Upper lobe of left lung (tissue), 6 donors: ENCODE data around the gene ZNF205. TPM values are rescaled to one million over a fixed set of nuclear protein-coding genes. Genes with fewer than 3 reads are reported as not detected.

Experiments used
- ATAC-seq, 2 donors: fragments of 200-7000 bp; cut with Tn5 transposase; one replicate each; pipeline ENCODE4 v1.9.1; 2022; ENCODE audit warnings: mild to moderate bottlenecking in 2 of 2, moderate library complexity in 2 of 2; ENCODE audit not compliant: low FRiP score in 2 of 2
- DNase-seq, 2 donors: peaks; one replicate each; pipeline ENCODE4 v3.0.0-alpha.2; 2019 to 2020
- H3K27ac ChIP-seq, 4 donors: fragments of 200-600 bp; sonication (generic); one replicate each; pipeline ENCODE4 v1.5.1; 2016 to 2019
- H3K27me3 ChIP-seq, 4 donors: fragments of 200-600 bp; sonication (generic); one replicate each; pipeline ENCODE4 v1.5.1; 2017 to 2019
- H3K36me3 ChIP-seq, 4 donors: fragments of 200-600 bp; sonication (generic); one replicate each; pipeline ENCODE4 v1.5.1; 2016 to 2019
- H3K4me1 ChIP-seq, 4 donors: fragments of 200-600 bp; sonication (generic); one replicate each; pipeline ENCODE4 v1.5.1; 2018 to 2019
- H3K4me3 ChIP-seq, 4 donors: fragments of 200-600 bp; sonication (generic); one replicate each; pipeline ENCODE4 v1.5.1; 2017 to 2019; ENCODE audit warnings: mild to moderate bottlenecking in 2 of 4, moderate library complexity in 1 of 4
- H3K9me3 ChIP-seq, 4 donors: fragments of 200-600 bp; sonication (generic); one replicate each; pipeline ENCODE4 v1.5.1; 2018 to 2019
- EP300 ChIP-seq, 4 donors: sonication (generic); formaldehyde crosslinking; IDR thresholded peaks; one replicate each; pipeline ENCODE4 v1.5.1; 2017; ENCODE audit warnings: antibody characterized with exemption in 4 of 4, control low read depth in 2 of 4
- POLR2A ChIP-seq, 4 donors: fragments of 450-650 bp; IDR thresholded peaks; one replicate each; pipeline ENCODE4 v1.5.1; 2016 to 2017; ENCODE audit warnings: antibody characterized with exemption in 4 of 4, mild to moderate bottlenecking in 2 of 4
- POLR2AphosphoS5 ChIP-seq, 2 donors: sonication (generic); formaldehyde crosslinking; IDR thresholded peaks; one replicate each; pipeline ENCODE4 v1.5.1; 2017; ENCODE audit warnings: antibody characterized with exemption in 2 of 2
- WGBS, 2 donors: methylation state at CpG; one replicate each; pipeline ENCODE4 v1.1.5; 2017 to 2018; 5-methylcytosine and 5-hydroxymethylcytosine counted together
- total RNA-seq, 6 donors: library from RNA; depleted of rRNA in 4 of 6; stranded (reverse); fragments of >200 nt in 4 of 6; gene quantifications; one replicate each; pipeline versions ENCODE4 v1.1.0 to v1.2.1, GENCODE V29; 2016 to 2021
- TF ChIP-seq, protein P1 (sequence below), 6 experiments: fragments of 450-650 bp in 4 of 6; fragments of 200-600 bp in 2 of 6; sonication (generic) in 2 of 6; IDR thresholded peaks; one replicate each; pipeline ENCODE4 v1.5.1; 2016 to 2019; ENCODE audit warnings: antibody characterized with exemption in 6 of 6
- donor health status: DM: no; HTN: no; CAD: no; lungs with moderate emphysema.
- donor health status: DM: no; HTN: yes; CAD: no; lungs with severe emphysema.

The ZNF205 gene
- total RNA-seq, 6 donors from 2014 or later, result 13.8 to 25.2 (median 16.8) TPM

DNA sequence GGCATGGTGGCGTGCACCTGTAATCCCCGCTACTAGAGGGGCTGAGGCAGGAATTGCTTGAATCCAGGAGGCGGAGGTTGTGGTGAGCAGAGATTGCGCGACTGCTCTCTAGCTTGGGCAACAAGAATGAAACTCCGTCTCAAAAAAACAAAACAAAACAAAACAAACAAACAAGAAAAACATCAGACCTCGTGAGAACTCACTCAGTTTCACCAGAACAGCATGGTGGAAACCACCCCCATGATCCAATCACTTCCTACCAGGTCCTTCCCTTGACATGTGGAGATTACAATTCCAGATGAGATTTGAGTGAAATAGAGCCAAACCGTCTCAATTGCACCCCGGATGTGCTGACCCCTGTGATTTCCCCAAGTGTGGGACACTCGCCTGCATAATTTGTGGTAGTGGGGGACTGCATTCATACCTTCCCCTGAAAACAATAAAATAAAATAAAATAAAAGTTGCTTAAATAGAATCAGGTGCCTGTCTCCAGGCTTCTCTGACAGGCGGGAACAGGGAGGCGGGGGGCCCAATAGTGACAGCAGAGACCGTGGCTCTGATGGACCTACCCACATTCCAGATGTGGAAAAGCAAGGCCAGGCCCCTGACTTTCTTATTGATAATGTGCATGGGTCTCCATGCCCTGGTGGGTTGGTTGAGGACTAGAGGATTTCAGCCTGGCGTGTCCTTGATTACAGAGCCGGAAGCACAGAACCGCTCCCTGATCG is 26.4 kb upstream of the ZNF205 start:
- H3K36me3 ChIP-seq, result no peaks in the 10 kb centered on the region
- peak overlapping the region; percentile 75 to 88 (median 86) for H3K27ac ChIP-seq
- no peaks in the 10 kb centered on the region for H3K9me3 ChIP-seq
- no peak for DNase-seq
- WGBS, 2 donors, result 72 to 74% methylated on average over 17 of the region's 17 CpGs
- peak overlapping the region in 3 of 4 donors; percentile 36 to 51 (median 48) for H3K4me3 ChIP-seq
- no peak for TF ChIP-seq POLR2A (IDR thresholded peaks at IDR 0.05)
- TF ChIP-seq EP300 (IDR thresholded peaks at IDR 0.05), result no peak
- TF ChIP-seq POLR2AphosphoS5 (IDR thresholded peaks at IDR 0.05), result no peak
- TF ChIP-seq, protein P1, sequence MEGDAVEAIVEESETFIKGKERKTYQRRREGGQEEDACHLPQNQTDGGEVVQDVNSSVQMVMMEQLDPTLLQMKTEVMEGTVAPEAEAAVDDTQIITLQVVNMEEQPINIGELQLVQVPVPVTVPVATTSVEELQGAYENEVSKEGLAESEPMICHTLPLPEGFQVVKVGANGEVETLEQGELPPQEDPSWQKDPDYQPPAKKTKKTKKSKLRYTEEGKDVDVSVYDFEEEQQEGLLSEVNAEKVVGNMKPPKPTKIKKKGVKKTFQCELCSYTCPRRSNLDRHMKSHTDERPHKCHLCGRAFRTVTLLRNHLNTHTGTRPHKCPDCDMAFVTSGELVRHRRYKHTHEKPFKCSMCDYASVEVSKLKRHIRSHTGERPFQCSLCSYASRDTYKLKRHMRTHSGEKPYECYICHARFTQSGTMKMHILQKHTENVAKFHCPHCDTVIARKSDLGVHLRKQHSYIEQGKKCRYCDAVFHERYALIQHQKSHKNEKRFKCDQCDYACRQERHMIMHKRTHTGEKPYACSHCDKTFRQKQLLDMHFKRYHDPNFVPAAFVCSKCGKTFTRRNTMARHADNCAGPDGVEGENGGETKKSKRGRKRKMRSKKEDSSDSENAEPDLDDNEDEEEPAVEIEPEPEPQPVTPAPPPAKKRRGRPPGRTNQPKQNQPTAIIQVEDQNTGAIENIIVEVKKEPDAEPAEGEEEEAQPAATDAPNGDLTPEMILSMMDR (IDR thresholded peaks at IDR 0.05), result no peak
- no peaks in the 10 kb centered on the region for H3K27me3 ChIP-seq
- ATAC-seq, result no peak
- H3K4me1 ChIP-seq, result peaks cover 24 to 39% (median 29%) of the 10 kb centered on the region in 4 donors

DNA sequence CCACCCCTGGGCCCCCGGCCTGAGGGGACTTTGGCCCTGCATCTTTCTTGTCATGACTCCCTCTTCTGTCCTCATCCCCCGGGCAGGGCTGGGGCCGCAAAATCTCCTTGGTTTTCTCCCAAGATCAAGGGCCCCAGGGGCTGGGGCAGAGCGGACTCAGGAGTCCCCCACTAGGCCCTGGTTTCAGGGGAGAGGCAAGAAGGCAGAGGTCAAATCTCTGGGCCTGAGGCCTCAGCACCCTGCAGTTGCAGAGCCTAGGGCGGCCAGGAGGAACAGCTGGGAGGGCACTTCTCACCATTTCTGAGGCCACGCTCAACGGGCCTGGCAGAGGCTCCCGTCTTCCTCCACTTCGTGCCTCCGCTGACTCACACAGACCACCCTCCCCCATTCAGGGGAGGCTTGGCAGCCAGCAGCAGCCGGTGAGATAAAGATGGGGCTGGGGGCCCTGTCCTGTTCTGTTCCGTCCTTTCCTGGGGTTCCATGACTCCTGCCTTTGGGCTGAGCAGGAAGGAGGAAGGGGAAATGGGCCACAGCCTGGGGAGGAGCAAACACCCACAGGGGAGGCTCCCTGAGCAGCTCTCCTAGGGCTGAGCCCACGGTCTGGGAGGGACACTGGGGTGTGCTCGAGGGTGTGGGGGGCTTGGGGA is 25.7 kb upstream of the ZNF205 start:
- no peaks in the 10 kb centered on the region for H3K36me3 ChIP-seq
- H3K4me1 ChIP-seq, result peaks cover 24 to 39% (median 29%) of the 10 kb centered on the region in 4 donors
- 66 to 82% methylated on average over 4 to 8 of the region's 14 CpGs for WGBS, 2 donors
- no peak for DNase-seq
- H3K4me3 ChIP-seq, result peak overlapping the region in 3 of 4 donors; percentile 36 to 51 (median 48)
- H3K27ac ChIP-seq, result peak overlapping the region; percentile 75 to 88 (median 86)
- ATAC-seq, result peak; percentile 59 to 61
- no peaks in the 10 kb centered on the region for H3K9me3 ChIP-seq
- no peaks in the 10 kb centered on the region for H3K27me3 ChIP-seq
- TF ChIP-seq EP300 (IDR thresholded peaks at IDR 0.05) (no peak), POLR2A (IDR thresholded peaks at IDR 0.05) (peak in 1 of 4 donors; percentile 16), POLR2AphosphoS5 (IDR thresholded peaks at IDR 0.05) (peak in 1 of 2 donors; percentile 12)
- TF ChIP-seq, protein P1 (IDR thresholded peaks at IDR 0.05), result no peak

DNA sequence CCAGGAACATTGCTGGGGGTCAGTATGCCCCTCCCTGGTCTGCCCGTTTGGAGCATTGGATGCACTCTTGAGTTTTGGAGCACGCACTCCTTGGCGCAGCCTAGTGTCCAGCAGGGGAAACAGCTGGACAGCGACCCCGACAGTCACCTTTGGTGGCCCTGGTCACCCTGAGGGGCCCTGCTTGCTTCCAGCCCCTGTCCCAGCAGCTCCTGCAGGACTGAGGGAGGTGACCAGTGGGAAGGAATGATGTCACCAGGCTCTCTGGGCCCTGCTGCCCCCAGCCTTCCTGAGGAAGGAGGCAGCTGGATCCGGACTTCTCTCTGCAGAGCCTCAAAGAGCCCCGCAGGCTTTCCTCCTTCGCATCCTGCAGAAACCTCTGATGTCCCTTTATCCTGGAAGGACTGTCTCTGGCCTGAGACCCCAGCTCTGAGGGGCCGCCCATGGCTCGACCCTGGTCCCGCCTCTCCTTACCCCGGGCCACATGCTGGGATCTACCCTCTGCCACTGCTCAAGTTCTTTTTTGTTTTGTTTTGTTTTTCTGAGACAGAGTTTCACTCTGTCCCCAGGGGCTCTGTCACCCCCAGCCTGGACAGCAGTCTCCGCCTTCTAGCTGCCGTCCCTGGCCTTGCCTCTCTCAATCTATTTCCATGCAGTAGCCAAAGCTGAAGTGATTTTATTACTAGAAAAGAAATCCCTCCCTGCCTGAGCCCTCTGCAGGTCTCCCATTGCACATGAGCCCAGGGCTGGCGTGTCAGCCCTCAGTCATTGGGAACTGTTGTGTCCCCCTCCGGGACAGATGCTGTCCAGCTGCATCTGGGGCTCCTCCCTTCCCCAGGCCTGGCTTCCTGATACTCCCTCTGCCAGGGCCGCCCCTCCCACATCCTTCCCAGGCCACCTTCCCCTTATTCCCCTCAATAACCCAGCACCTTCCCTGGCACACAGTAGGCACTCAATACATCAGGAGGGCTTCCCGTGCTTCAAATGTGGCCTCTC is 24.8 kb upstream of the ZNF205 start:
- peak overlapping the region; percentile 75 to 88 (median 86) for H3K27ac ChIP-seq
- peaks cover 24 to 39% (median 29%) of the 10 kb centered on the region in 4 donors for H3K4me1 ChIP-seq
- no peaks in the 10 kb centered on the region for H3K27me3 ChIP-seq
- no peaks in the 10 kb centered on the region for H3K36me3 ChIP-seq
- DNase-seq, result no peak
- peak; percentile 32 to 81 for ATAC-seq
- WGBS, 2 donors, result 45 to 52% methylated on average over 13 to 18 of the region's 18 CpGs
- H3K9me3 ChIP-seq, result no peaks in the 10 kb centered on the region
- peak in 1 of 2 donors; percentile 35 for TF ChIP-seq POLR2AphosphoS5 (IDR thresholded peaks at IDR 0.05)
- TF ChIP-seq, protein P1 (IDR thresholded peaks at IDR 0.05), result peak in 3 of 6 experiments; percentile 23 to 38 (median 37)
- no peak for TF ChIP-seq EP300 (IDR thresholded peaks at IDR 0.05)
- peak overlapping the region in 3 of 4 donors; percentile 36 to 51 (median 48) for H3K4me3 ChIP-seq

DNA sequence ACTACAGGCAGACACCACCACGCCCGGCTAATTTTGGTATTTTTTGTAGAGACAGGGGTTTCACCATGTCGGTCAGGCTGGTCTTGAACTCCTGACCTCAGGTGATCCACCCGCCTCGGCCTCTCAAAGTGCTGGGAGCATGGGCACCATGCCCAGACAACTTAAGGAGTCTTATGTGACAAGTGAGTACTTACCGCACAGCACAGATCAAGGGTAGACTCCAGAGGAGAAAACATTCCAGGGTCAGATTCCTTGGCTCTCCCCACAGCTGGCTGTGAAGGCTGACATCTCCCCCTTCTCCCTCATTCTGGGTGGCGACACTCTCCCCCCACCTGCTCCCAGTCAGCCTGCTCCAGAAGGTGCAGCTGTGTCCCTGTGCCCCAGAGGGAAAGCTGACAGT is 23.9 kb upstream of the ZNF205 start:
- H3K27me3 ChIP-seq, result no peaks in the 10 kb centered on the region
- WGBS, 2 donors, result 62 to 67% methylated on average over 7 of the region's 7 CpGs
- H3K9me3 ChIP-seq, result no peaks in the 10 kb centered on the region
- peak overlapping the region; percentile 75 to 88 (median 86) for H3K27ac ChIP-seq
- ATAC-seq (peak; percentile 11 to 78), DNase-seq (peak in 1 of 2 donors; percentile 84)
- H3K4me3 ChIP-seq, result no peak overlapping the region
- TF ChIP-seq POLR2A (IDR thresholded peaks at IDR 0.05) (no peak), POLR2AphosphoS5 (IDR thresholded peaks at IDR 0.05) (peak in 1 of 2 donors; percentile 4), EP300 (IDR thresholded peaks at IDR 0.05) (peak in 1 of 4 donors; percentile 29)
- TF ChIP-seq, protein P1 (IDR thresholded peaks at IDR 0.05), result no peak
- H3K36me3 ChIP-seq, result no peaks in the 10 kb centered on the region
- peaks cover 24 to 39% (median 29%) of the 10 kb centered on the region in 4 donors for H3K4me1 ChIP-seq
